IMR-90 (cell line): ENCODE data around the gene FA2H.

Source experiments
- CTCF ChIP-seq: conservative IDR thresholded peaks from 2 replicates; pipeline ENCODE4 v1.5.1; 2012; ENCODE audit warnings: mild to moderate bottlenecking, low read depth, low read length, improper control_type of control experiment
- ELK1 ChIP-seq: fragments of 150-350 bp; IDR thresholded peaks from 2 replicates; pipeline ENCODE4 v1.6.1; 2016; ENCODE audit warnings: low read depth, mild to moderate bottlenecking, low read length, moderate library complexity, borderline replicate concordance
- POLR2A ChIP-seq: IDR thresholded peaks from 2 replicates; pipeline ENCODE4 v1.6.1; 2012; ENCODE audit warnings: mild to moderate bottlenecking, low read depth, low read length
- RFX5 ChIP-seq: IDR thresholded peaks from 2 replicates; pipeline ENCODE4 v1.8.0; 2012; ENCODE audit warnings: low read depth, mild to moderate bottlenecking, low read length, moderate library complexity

GRCh38 chr16:74700438-74701225, 74.0 kb downstream of the FA2H start, which contains the start of gene MLKL:
- TF ChIP-seq CTCF (no peak), ELK1 (no peak), POLR2A (0 out of 2 replicates have a peak, but pooled peaks have one; percentile 20), RFX5 (no peak)
